Neuronal stem cell (in vitro differentiated cells): ENCODE measurements around the gene ZNF566.
A peak's percentile ranks its signal among the peaks of the same experiment; 100 is the strongest.

Source experiments
- DNase-seq: peaks from one replicate; pipeline ENCODE4 v3.0.0-alpha.2; 2013; ENCODE audit warnings: low spot score
- H2AFZ ChIP-seq: one replicate; pipeline ENCODE4 v1.6.1; 2013; ENCODE audit warnings: mild to moderate bottlenecking, low read length, inconsistent platforms
- H2AK5ac ChIP-seq: 2 replicates; pipeline ENCODE4 v1.6.1; 2013; ENCODE audit warnings: low read depth, mild to moderate bottlenecking, inconsistent platforms, low read length, moderate library complexity, mixed read lengths
- H2BK120ac ChIP-seq: 2 replicates; pipeline ENCODE4 v1.6.1; 2013; ENCODE audit warnings: low read depth, mild to moderate bottlenecking, inconsistent platforms, low read length, moderate library complexity, mixed read lengths
- H2BK12ac ChIP-seq: one replicate; pipeline ENCODE4 v1.6.1; 2013; ENCODE audit warnings: low read length, inconsistent platforms
- H2BK15ac ChIP-seq: 2 replicates; pipeline ENCODE4 v1.6.1; 2013; ENCODE audit warnings: mild to moderate bottlenecking, low read length, inconsistent platforms, mixed read lengths
- H2BK5ac ChIP-seq: one replicate; pipeline ENCODE4 v1.6.1; 2013; ENCODE audit warnings: inconsistent platforms, mild to moderate bottlenecking, low read length, moderate library complexity
- H3K14ac ChIP-seq: one replicate; pipeline ENCODE4 v1.6.1; 2013; ENCODE audit warnings: low read length, inconsistent platforms
- H3K18ac ChIP-seq: 2 replicates; pipeline ENCODE4 v1.6.1; 2013; ENCODE audit warnings: low read length, inconsistent platforms
- H3K23ac ChIP-seq: 2 replicates; pipeline ENCODE4 v1.6.1; 2013; ENCODE audit warnings: low read depth, mild to moderate bottlenecking, mixed read lengths, low read length, inconsistent platforms; ENCODE audit not compliant: poor library complexity
- H3K27ac ChIP-seq: replicated peaks from 3 replicates; pipeline ENCODE4 v1.5.1; 2013; ENCODE audit warnings: low read length, inconsistent platforms
- H3K27me3 ChIP-seq, 3 experiments: 2 replicates each; pipeline ENCODE4 v1.6.1; 2013; ENCODE audit warnings: low read length in 3 of 3, mild to moderate bottlenecking in 2 of 3, inconsistent platforms in 1 of 3, low read depth in 1 of 3, mixed read lengths in 1 of 3, moderate library complexity in 1 of 3; ENCODE audit not compliant: control insufficient read depth in 3 of 3, insufficient read depth in 3 of 3
- H3K36me3 ChIP-seq, 2 donors: replicated peaks in 1 of 2; 2 replicates each; pipeline ENCODE4 v1.6.1; 2013; ENCODE audit warnings: low read length in 2 of 2; ENCODE audit not compliant: control insufficient read depth in 2 of 2, insufficient read depth in 2 of 2
- H3K4ac ChIP-seq: 2 replicates; pipeline ENCODE4 v1.6.1; 2013; ENCODE audit warnings: inconsistent platforms, mild to moderate bottlenecking, low read length, moderate library complexity
- H3K4me1 ChIP-seq, 2 donors: 1 replicate in 1 of 2; 2 replicates in 1 of 2; pipeline ENCODE4 v1.6.1; 2013; ENCODE audit warnings: low read length in 2 of 2, low read depth in 1 of 2; ENCODE audit not compliant: control insufficient read depth in 2 of 2, insufficient read depth in 1 of 2
- H3K4me2 ChIP-seq: one replicate; pipeline ENCODE4 v1.6.1; 2013; ENCODE audit warnings: mild to moderate bottlenecking, low read length, inconsistent platforms; ENCODE audit not compliant: insufficient read depth, poor library complexity, severe bottlenecking
- H3K4me3 ChIP-seq, 2 donors: 2 replicates each; pipeline ENCODE4 v1.5.1; 2013; ENCODE audit warnings: low read length in 2 of 2, mild to moderate bottlenecking in 2 of 2, inconsistent platforms in 1 of 2, moderate library complexity in 1 of 2
- H3K79me1 ChIP-seq: one replicate; pipeline ENCODE4 v1.6.1; 2013; ENCODE audit warnings: low read depth, mild to moderate bottlenecking, inconsistent platforms, low read length, moderate library complexity
- H3K9ac ChIP-seq: one replicate; pipeline ENCODE4 v1.6.1; 2013; ENCODE audit warnings: mild to moderate bottlenecking, low read depth, low read length, inconsistent platforms; ENCODE audit not compliant: poor library complexity
- H3K9me3 ChIP-seq, 2 donors: replicated peaks in 1 of 2; 2 replicates each; pipeline versions ENCODE3 to v1.6.1; 2013; ENCODE audit warnings: low read length in 2 of 2, mild to moderate bottlenecking in 2 of 2, inconsistent platforms in 1 of 2, low read depth in 1 of 2, mixed read lengths in 1 of 2, moderate library complexity in 1 of 2; ENCODE audit not compliant: control insufficient read depth in 2 of 2, insufficient read depth in 1 of 2
- H4K8ac ChIP-seq: one replicate; pipeline ENCODE4 v1.6.1; 2013; ENCODE audit warnings: low read depth, mild to moderate bottlenecking, inconsistent platforms, low read length, moderate library complexity
- H4K91ac ChIP-seq: one replicate; pipeline ENCODE4 v1.6.1; 2013; ENCODE audit warnings: low read length, low read depth, mild to moderate bottlenecking, inconsistent platforms; ENCODE audit not compliant: poor library complexity
- WGBS, 2 donors: extraction: QIAGEN DNeasy Blood & Tissue Kit; methylation state at CpG; one replicate each; pipeline ENCODE4 v1.1.7; 2013; ENCODE audit warnings: missing lambda C conversion rate in 2 of 2, mixed read lengths in 1 of 2; ENCODE audit not compliant: insufficient read length in 2 of 2, insufficient replicate concordance in 1 of 2; ENCODE audit errors: extremely low coverage in 2 of 2; 5-methylcytosine and 5-hydroxymethylcytosine counted together

ZNF566 gene

DNA sequence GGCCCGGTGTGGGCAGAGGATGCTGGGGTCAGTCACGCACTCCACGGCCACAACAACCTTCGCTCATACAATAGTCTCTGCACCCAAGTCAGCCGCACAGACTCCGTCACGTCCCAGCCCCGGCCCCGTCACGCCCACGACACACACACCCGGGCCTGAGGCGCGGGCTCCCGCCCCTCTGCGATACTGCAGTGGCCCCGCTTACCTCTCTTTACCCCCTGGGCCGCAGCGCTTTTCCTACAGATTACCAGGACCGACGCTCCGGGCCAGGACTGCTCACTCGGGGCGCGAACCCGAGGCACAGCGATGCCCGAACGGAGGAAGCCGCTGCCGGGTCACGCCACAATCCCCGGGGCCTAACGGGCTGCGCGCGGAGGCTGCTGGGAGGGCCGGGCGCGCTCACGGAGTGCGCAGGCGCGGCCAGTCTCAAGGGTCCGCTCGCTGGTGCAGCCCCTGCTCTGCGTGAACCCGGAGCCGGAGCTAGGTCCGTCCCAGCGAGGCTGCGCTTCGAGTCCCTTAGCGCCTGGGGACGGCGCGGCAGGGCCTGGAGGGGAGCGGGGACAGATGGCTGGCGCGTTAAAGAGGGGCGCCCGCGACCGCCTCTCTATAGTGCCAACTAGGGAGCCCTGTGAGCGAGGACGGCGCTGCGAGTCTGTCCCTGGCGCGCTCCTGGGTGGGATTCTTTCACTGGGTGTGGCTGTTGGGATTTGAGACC lies 70.9 kb downstream of the ZNF566 start, which contains the start of gene ZFP82:
Gene ZFP82, minus strand, starts transcription at position 358 of the 715 bp plus-strand sequence. CDS start 8,855 bp downstream, outside the sequence.
- H3K14ac ChIP-seq, result peak within 1 kb of the TSS; percentile 98
- H3K4me3 ChIP-seq, result peak within 1 kb of the TSS; percentile 89 to 98
- peaks cover 2 to 44% of the 10 kb centered on the region in 2 donors for H3K9me3 ChIP-seq
- H3K79me1 ChIP-seq, result peaks cover 11% of the 10 kb centered on the region
- DNase-seq, result peak; percentile 83
- peak within 1 kb of the TSS; percentile 83 for H2BK15ac ChIP-seq
- H3K4ac ChIP-seq, result peak within 1 kb of the TSS; percentile 100
- H4K91ac ChIP-seq, result no peak within 1 kb of the TSS
- peak within 1 kb of the TSS; percentile 12 for H3K23ac ChIP-seq
- H3K27ac ChIP-seq, result peak within 1 kb of the TSS; percentile 78
- peaks cover 0 to 6% of the 10 kb centered on the region in 2 donors for H3K4me1 ChIP-seq
- H3K18ac ChIP-seq, result peak within 1 kb of the TSS; percentile 99
- peak within 1 kb of the TSS; percentile 93 for H2BK5ac ChIP-seq
- peak within 1 kb of the TSS; percentile 41 for H2BK12ac ChIP-seq
- peak within 1 kb of the TSS; percentile 99 for H2AFZ ChIP-seq
- H2BK120ac ChIP-seq, result peak within 1 kb of the TSS; percentile 81
- no CpG with 5 or more reads among the region's 70 CpGs for WGBS, 2 donors
- peak within 1 kb of the TSS; percentile 93 for H2AK5ac ChIP-seq
- peak within 1 kb of the TSS; percentile 84 for H3K4me2 ChIP-seq
- H3K9ac ChIP-seq, result peak within 1 kb of the TSS; percentile 98
- H4K8ac ChIP-seq, result peak within 1 kb of the TSS; percentile 82
- peaks cover 0 to 31% of the 10 kb centered on the region in 2 donors for H3K36me3 ChIP-seq
- peaks cover 0 to 19% (median 0%) of the 10 kb centered on the region in 3 experiments for H3K27me3 ChIP-seq

DNA sequence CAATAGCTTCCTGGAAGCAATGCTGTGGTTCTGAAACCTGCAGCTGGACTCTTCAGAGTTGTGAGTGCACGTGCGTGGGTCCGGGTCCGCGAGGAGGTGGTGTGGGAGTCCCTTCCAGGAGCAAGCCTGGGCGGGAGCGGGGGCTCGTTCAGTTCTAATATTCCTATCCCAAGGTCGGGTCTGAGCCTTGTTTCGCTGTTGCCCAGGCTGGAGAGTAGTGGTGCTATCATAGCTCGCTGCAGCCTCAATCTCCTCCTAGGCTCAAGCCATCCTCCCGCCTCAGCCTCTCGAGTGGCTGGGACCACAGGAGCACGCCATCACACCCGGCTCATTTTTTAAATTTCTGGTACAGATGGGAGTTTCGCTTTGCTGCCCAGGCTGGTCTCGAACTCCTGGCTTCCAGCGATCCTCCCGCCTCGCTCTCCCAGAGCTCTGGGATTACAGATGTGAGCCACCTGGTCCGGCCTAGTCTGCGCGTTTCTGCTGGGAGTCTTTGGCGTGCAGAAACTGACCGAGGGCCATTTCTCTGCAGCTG lies 71.5 kb downstream of the ZNF566 start:
- peak overlapping the region; percentile 84 for H3K4me2 ChIP-seq
- peak overlapping the region; percentile 41 for H2BK12ac ChIP-seq
- no peak overlapping the region for H4K91ac ChIP-seq
- H2BK120ac ChIP-seq, result peak overlapping the region; percentile 81
- H2AFZ ChIP-seq, result peak overlapping the region; percentile 99
- H3K9ac ChIP-seq, result peak overlapping the region; percentile 98
- H3K14ac ChIP-seq, result peak overlapping the region; percentile 98
- peaks cover 0 to 6% of the 10 kb centered on the region in 2 donors for H3K4me1 ChIP-seq
- peaks cover 2 to 50% of the 10 kb centered on the region in 2 donors for H3K9me3 ChIP-seq
- peak overlapping the region; percentile 78 for H3K27ac ChIP-seq
- H2BK15ac ChIP-seq, result peak overlapping the region; percentile 83
- no CpG with 5 or more reads among the region's 25 CpGs for WGBS, 2 donors
- no peak for DNase-seq
- H2BK5ac ChIP-seq, result peak overlapping the region; percentile 93
- H3K23ac ChIP-seq, result peak overlapping the region; percentile 12
- peak overlapping the region; percentile 97 for H3K18ac ChIP-seq
- peaks cover 11% of the 10 kb centered on the region for H3K79me1 ChIP-seq
- H2AK5ac ChIP-seq, result peak overlapping the region; percentile 93
- H4K8ac ChIP-seq, result no peak overlapping the region
- H3K4ac ChIP-seq, result peak overlapping the region; percentile 100
- peaks cover 0 to 19% (median 0%) of the 10 kb centered on the region in 3 experiments for H3K27me3 ChIP-seq
- peaks cover 3 to 37% of the 10 kb centered on the region in 2 donors for H3K36me3 ChIP-seq
- peak overlapping the region; percentile 89 to 98 for H3K4me3 ChIP-seq

DNA sequence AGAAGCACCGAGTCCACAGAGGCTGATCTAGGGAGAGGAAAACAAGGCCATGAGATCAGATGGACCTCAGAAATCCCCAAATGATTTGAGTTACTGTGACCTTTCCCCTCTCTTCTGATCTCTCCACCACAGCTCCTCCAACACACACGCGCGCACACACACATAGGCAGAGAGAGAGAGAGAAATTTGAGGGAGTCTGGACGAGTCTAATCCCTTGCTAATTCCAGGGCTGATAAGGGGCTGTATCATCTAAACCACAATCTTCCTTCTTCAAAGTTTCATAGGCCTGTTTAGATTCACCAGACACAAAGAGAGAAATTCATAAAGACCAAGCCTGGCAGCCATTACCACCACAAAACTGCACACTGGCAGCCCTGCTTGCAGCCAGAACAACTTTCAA lies 79.5 kb downstream of the ZNF566 start:
- no peak overlapping the region for H4K8ac ChIP-seq
- no peak overlapping the region for H2AK5ac ChIP-seq
- H3K14ac ChIP-seq, result no peak overlapping the region
- peaks cover 27 to 90% of the 10 kb centered on the region in 2 donors for H3K36me3 ChIP-seq
- no peak overlapping the region for H3K18ac ChIP-seq
- no peak overlapping the region for H3K9ac ChIP-seq
- no peak for DNase-seq
- peaks cover 4 to 90% of the 10 kb centered on the region in 2 donors for H3K9me3 ChIP-seq
- H3K27me3 ChIP-seq, result no peaks in the 10 kb centered on the region
- no peak overlapping the region for H4K91ac ChIP-seq
- no peak overlapping the region for H2AFZ ChIP-seq
- peaks cover 1% of the 10 kb centered on the region for H3K79me1 ChIP-seq
- H3K27ac ChIP-seq, result no peak overlapping the region
- no peak overlapping the region for H3K4ac ChIP-seq
- no peak overlapping the region for H3K4me3 ChIP-seq
- H2BK120ac ChIP-seq, result no peak overlapping the region
- no peak overlapping the region for H2BK12ac ChIP-seq
- no peak overlapping the region for H2BK15ac ChIP-seq
- WGBS, 2 donors, result no CpG with 5 or more reads among the region's 5 CpGs
- H3K4me1 ChIP-seq, result no peaks in the 10 kb centered on the region
- H2BK5ac ChIP-seq, result no peak overlapping the region
- H3K23ac ChIP-seq, result no peak overlapping the region
- no peak overlapping the region for H3K4me2 ChIP-seq

DNA sequence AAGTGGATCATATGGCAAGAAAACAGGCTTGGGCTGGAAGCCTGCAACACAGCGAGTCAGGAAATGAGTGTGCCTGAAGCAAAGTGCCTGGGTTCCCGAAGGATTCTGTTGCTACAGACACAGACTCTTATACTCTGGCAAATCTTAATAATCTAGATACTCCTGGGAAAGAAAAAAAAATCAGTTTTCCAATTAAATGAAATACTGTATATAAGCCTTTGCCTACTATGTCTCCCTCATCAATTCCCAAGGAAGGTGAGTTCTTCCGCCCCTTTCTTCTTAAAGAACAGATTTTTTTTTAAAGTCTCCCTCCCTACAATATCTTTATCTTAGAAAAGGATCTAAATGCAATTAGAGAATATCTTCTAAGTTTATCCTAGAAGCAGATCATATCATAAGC lies 81.3 kb downstream of the ZNF566 start:
- Histone ChIP-seq H3K14ac (no peak overlapping the region), H3K4ac (no peak overlapping the region), H2BK15ac (no peak overlapping the region), H4K8ac (no peak overlapping the region), H3K4me1 (no peaks in the 10 kb centered on the region), H3K4me2 (no peak overlapping the region), H4K91ac (no peak overlapping the region), H3K18ac (no peak overlapping the region), H2BK5ac (no peak overlapping the region), H3K79me1 (no peaks in the 10 kb centered on the region), H3K36me3 (peaks cover 33 to 95% of the 10 kb centered on the region in 2 donors), H3K27ac (no peak overlapping the region), H3K23ac (no peak overlapping the region), H2BK120ac (no peak overlapping the region), H2BK12ac (no peak overlapping the region), H3K27me3 (no peaks in the 10 kb centered on the region), H2AFZ (no peak overlapping the region), H3K9ac (no peak overlapping the region), H3K9me3 (peaks cover 5 to 95% of the 10 kb centered on the region in 2 donors), H3K4me3 (no peak overlapping the region), H2AK5ac (no peak overlapping the region)
- WGBS, 2 donors, result no CpG with 5 or more reads among the region's 3 CpGs
- DNase-seq, result no peak
